Esophagus squamous epithelium (tissue), 5 donors: ENCODE results near the gene AOC2. TPM values are rescaled to one million over a fixed set of nuclear protein-coding genes. Genes with fewer than 3 reads are reported as not detected.
"Not testable (repeated sequence)": the region's sequence is repeated elsewhere in the genome, so short reads cannot be mapped to it uniquely, and the experiment has no call there.

Source experiments
- DNase-seq: peaks from one replicate; lab custom pipeline; 2025; lab: John Stamatoyannopoulos, UW
- H3K27ac ChIP-seq, 4 donors: fragments of 200-600 bp; sonication (generic); one replicate each; pipeline ENCODE4 v1.5.1; 2016 to 2019; ENCODE audit warnings: mild to moderate bottlenecking in 1 of 4
- H3K27me3 ChIP-seq, 4 donors: fragments of 200-600 bp; sonication (generic); 1 replicate in 3 of 4; 2 replicates in 1 of 4; pipeline versions ENCODE4 v1.5.1 to v1.6.0; 2017 to 2021; ENCODE audit warnings: antibody characterized with exemption in 1 of 4
- H3K36me3 ChIP-seq, 3 donors: fragments of 200-600 bp; sonication (generic); one replicate each; pipeline ENCODE4 v1.5.1; 2016 to 2019
- H3K4me1 ChIP-seq, 3 donors: fragments of 200-600 bp; sonication (generic); one replicate each; pipeline ENCODE4 v1.5.1; 2017 to 2019
- H3K4me3 ChIP-seq, 4 donors: fragments of 200-600 bp; sonication (generic); 1 replicate in 3 of 4; 2 replicates in 1 of 4; pipeline ENCODE4 v1.5.1; 2016 to 2019; ENCODE audit warnings: mild to moderate bottlenecking in 2 of 4, moderate library complexity in 1 of 4
- H3K9me3 ChIP-seq, 3 donors: fragments of 200-600 bp; sonication (generic); one replicate each; pipeline ENCODE4 v1.5.1; 2016 to 2019
- POLR2A ChIP-seq, 4 donors: fragments of 450-650 bp; IDR thresholded peaks; one replicate each; pipeline ENCODE4 v1.6.1; 2017; ENCODE audit warnings: antibody characterized with exemption in 4 of 4, mild to moderate bottlenecking in 4 of 4, moderate library complexity in 3 of 4
- WGBS, 2 donors: methylation state at CpG; one replicate each; pipeline ENCODE4 v1.1.5; 2018; 5-methylcytosine and 5-hydroxymethylcytosine counted together
- intact Hi-C: fragments of 100-400 bp; cut with DNase I; formaldehyde crosslinking; loops from one replicate; pipeline ENCODE4 v1.15.0; 2022
- total RNA-seq, 4 donors: library from RNA; depleted of rRNA; stranded (reverse); fragments of >200 nt; gene quantifications; one replicate each; pipeline ENCODE4 v1.1.0, GENCODE V29; 2016
- TF ChIP-seq, protein P1 (sequence below), 6 experiments: fragments of 450-650 bp in 4 of 6; fragments of 200-600 bp in 2 of 6; sonication (generic) in 2 of 6; IDR thresholded peaks; one replicate each; pipeline ENCODE4 v1.5.1; 2016 to 2019; ENCODE audit warnings: antibody characterized with exemption in 6 of 6, mild to moderate bottlenecking in 4 of 6, moderate library complexity in 4 of 6
- donor health status: DM: yes; HTN: yes; CAD: no.

Gene AOC2
- total RNA-seq, 4 donors from 2014 or later, result 0.61 to 2.1 (median 1.2) TPM

DNA sequence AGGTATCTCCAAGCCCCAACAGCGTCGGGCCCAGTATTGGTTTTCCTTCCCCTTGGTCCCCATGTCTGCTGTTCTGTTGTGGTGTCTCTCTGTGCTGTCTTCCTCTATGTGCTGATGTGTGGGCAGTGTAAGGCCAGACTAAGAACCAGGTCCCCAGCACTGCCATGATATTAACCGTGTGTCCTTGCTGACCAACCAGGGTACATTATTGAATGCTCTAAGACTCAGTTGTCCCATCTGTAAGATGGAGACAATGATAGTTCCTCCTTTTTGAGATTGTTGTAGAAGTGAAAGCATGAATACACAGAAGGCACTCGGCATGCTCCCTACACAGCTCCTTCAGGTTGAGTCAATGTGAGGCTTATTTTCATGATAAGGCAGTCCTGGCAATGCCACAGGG, 27.3 kb downstream of the AOC2 start:
- Histone ChIP-seq H3K36me3 (no peaks in the 10 kb centered on the region), H3K9me3 (peaks cover 0 to 5% (median 0%) of the 10 kb centered on the region in 3 donors), H3K27me3 (no peaks in the 10 kb centered on the region), H3K4me3 (no peak overlapping the region), H3K4me1 (no peaks in the 10 kb centered on the region), H3K27ac (no peak overlapping the region)
- DNase-seq, result no peak
- TF ChIP-seq POLR2A (IDR thresholded peaks at IDR 0.05), result no peak
- TF ChIP-seq, protein P1, sequence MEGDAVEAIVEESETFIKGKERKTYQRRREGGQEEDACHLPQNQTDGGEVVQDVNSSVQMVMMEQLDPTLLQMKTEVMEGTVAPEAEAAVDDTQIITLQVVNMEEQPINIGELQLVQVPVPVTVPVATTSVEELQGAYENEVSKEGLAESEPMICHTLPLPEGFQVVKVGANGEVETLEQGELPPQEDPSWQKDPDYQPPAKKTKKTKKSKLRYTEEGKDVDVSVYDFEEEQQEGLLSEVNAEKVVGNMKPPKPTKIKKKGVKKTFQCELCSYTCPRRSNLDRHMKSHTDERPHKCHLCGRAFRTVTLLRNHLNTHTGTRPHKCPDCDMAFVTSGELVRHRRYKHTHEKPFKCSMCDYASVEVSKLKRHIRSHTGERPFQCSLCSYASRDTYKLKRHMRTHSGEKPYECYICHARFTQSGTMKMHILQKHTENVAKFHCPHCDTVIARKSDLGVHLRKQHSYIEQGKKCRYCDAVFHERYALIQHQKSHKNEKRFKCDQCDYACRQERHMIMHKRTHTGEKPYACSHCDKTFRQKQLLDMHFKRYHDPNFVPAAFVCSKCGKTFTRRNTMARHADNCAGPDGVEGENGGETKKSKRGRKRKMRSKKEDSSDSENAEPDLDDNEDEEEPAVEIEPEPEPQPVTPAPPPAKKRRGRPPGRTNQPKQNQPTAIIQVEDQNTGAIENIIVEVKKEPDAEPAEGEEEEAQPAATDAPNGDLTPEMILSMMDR (IDR thresholded peaks at IDR 0.05), result no peak
- intact Hi-C loops, result no loop called here
- WGBS, 2 donors, result 63 to 100% methylated on average over 3 to 4 of the region's 4 CpGs

DNA sequence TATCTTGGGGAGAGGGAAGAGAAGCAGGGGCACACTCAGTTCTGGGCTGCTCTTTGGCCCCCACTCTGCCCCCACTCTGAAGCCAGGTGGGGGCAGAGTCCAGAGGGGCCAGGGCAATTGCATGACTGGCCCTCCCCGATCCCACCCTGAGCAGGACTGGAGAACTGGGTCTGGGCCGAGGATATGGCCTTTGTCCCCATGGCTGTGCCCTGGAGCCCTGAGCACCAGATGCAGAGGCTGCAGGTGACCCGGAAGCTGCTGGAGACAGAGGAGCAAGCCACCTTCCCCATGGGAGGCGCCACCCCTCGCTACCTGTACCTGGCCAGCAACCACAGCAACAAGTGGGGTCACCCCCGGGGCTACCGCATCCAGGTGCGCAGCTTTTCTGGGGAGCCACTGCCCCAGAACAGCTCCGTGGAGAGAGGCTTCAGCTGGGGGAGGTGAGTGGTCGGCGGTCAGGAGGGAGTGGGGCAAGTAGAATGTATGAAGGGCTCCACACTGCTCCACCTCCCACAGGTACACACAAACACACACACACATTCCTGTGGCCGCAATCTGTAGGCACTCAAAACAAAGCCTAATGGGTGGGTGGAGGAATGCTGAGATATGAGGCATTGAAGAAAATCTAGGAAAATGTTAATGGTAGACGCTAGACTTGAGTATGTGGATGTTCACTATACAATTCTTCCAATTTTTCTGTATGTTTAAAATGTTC, 28.0 kb downstream of the AOC2 start:
- peaks cover 0 to 5% (median 0%) of the 10 kb centered on the region in 3 donors for H3K9me3 ChIP-seq
- no peaks in the 10 kb centered on the region for H3K36me3 ChIP-seq
- no peaks in the 10 kb centered on the region for H3K4me1 ChIP-seq
- no peak overlapping the region for H3K4me3 ChIP-seq
- intact Hi-C loops, result no loop called here
- no peak for DNase-seq
- peaks cover 0 to 6% (median 0%) of the 10 kb centered on the region in 4 donors for H3K27me3 ChIP-seq
- no peak overlapping the region for H3K27ac ChIP-seq
- WGBS, 2 donors, result 69 to 83% methylated on average over 3 to 4 of the region's 13 CpGs
- TF ChIP-seq, protein P1 (IDR thresholded peaks at IDR 0.05), result no peak
- no peak for TF ChIP-seq POLR2A (IDR thresholded peaks at IDR 0.05)

DNA sequence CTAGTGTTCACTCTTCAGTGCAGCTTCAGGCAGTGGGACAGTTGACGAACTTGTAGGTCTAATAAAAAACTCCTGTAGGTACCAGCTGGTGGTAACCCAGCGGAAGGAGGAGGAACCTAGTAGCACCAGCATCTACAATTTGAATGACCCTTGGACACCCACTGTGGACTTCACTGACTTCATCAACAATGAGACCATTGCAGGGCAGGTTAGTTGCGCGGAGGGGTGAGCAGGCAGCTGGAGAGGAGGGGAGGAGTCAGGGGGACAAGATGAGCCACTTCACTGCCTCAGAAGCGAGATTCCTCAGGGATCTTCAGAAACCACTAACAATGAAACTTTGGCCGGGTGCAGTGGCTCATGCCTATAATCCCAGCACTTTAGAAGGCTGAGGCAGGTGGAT, 28.9 kb downstream of the AOC2 start:
- H3K27me3 ChIP-seq, result peaks cover 0 to 15% (median 0%) of the 10 kb centered on the region in 4 donors
- DNase-seq, result no peak
- peaks cover 0 to 5% (median 0%) of the 10 kb centered on the region in 3 donors for H3K9me3 ChIP-seq
- H3K4me1 ChIP-seq, result no peaks in the 10 kb centered on the region
- no peak for TF ChIP-seq POLR2A (IDR thresholded peaks at IDR 0.05)
- TF ChIP-seq, protein P1 (IDR thresholded peaks at IDR 0.05), result no peak
- intact Hi-C loops, result no loop called here
- no peak overlapping the region for H3K27ac ChIP-seq
- WGBS, 2 donors, result 78 to 89% methylated on average over 5 to 6 of the region's 6 CpGs
- H3K36me3 ChIP-seq, result no peaks in the 10 kb centered on the region
- H3K4me3 ChIP-seq, result no peak overlapping the region

DNA sequence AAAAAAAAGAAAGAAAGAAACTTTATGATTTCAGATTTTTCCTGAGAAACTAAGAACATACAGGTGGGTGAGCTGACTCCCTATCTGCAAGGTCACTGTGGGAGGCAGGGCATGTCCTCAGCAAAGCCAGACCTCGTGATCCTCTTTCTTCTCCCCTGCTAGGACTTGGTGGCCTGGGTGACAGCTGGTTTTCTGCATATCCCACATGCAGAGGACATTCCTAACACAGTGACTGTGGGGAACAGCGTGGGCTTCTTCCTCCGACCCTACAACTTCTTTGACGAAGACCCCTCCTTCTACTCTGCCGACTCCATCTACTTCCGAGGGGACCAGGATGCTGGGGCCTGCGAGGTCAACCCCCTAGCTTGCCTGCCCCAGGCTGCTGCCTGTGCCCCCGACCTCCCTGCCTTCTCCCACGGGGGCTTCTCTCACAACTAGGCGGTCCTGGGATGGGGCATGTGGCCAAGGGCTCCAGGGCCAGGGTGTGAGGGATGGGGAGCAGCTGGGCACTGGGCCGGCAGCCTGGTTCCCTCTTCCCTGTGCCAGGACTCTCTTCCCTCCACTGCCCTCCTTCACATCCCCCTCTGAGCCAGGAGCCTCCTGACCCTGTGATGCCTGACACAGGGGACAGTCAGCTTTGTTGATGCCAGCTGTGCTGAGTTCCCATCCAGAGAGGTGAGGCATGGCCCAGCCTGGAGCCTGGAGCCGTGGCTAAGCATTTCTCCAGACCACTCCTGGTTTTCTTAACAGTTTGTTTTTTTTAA, 29.7 kb downstream of the AOC2 start:
- intact Hi-C loops, H3K36me3 ChIP-seq, H3K27ac ChIP-seq, H3K9me3 ChIP-seq, DNase-seq, H3K4me3 ChIP-seq, H3K4me1 ChIP-seq: not testable (repeated sequence)
- H3K27me3 ChIP-seq, result peaks cover 0 to 21% (median 0%) of the 10 kb centered on the region in 4 donors
- WGBS, 2 donors, result 78 to 81% methylated on average over 5 to 6 of the region's 12 CpGs

DNA sequence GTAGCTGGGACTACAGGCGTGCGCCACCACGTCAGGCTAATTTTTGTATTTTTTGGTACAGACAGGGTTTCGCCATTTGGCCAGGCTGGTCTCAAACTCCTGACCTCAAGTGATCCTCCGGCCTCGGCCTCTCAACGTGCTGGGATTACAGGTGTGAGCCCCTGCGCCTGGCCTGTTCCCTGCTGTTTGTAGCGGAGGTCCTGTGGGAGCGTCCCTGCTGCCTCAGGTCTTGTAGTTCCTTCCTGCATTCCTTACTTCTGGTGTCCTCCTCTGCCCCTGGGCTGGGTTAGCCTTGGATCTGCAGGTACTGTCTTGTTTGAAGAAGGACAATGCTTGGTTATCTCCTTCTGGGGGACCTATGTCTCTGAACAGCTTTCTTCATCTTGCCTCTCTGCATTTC, 32.7 kb downstream of the AOC2 start:
- TF ChIP-seq, protein P1 (IDR thresholded peaks at IDR 0.05), result no peak
- TF ChIP-seq POLR2A (IDR thresholded peaks at IDR 0.05), result no peak
- intact Hi-C loops, result no loop called here
- Histone ChIP-seq H3K4me3 (no peak overlapping the region), H3K36me3 (no peaks in the 10 kb centered on the region), H3K9me3 (no peaks in the 10 kb centered on the region), H3K4me1 (no peaks in the 10 kb centered on the region), H3K27ac (no peak overlapping the region), H3K27me3 (peaks cover 0 to 21% (median 0%) of the 10 kb centered on the region in 4 donors)
- whole genome bisulfite sequencing, 2 donors, result 66 to 80% methylated on average over 5 to 10 of the region's 10 CpGs
- no peak for DNase-seq
